GM19452 (cell line): ENCODE data around the gene HSPB3.
A peak's percentile ranks its signal among the peaks of the same experiment; 100 is the strongest.
"Not testable (repeated sequence)": the region's sequence is repeated elsewhere in the genome, so short reads cannot be mapped to it uniquely, and the experiment has no call there.

Source experiments
- ATAC-seq: cut with Tn5 transposase; IDR thresholded peaks from one replicate; pipeline ENCODE4 v1.9.1; 2021; ENCODE audit not compliant: unreplicated experiment

Gene HSPB3, protein sequence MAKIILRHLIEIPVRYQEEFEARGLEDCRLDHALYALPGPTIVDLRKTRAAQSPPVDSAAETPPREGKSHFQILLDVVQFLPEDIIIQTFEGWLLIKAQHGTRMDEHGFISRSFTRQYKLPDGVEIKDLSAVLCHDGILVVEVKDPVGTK

DNA sequence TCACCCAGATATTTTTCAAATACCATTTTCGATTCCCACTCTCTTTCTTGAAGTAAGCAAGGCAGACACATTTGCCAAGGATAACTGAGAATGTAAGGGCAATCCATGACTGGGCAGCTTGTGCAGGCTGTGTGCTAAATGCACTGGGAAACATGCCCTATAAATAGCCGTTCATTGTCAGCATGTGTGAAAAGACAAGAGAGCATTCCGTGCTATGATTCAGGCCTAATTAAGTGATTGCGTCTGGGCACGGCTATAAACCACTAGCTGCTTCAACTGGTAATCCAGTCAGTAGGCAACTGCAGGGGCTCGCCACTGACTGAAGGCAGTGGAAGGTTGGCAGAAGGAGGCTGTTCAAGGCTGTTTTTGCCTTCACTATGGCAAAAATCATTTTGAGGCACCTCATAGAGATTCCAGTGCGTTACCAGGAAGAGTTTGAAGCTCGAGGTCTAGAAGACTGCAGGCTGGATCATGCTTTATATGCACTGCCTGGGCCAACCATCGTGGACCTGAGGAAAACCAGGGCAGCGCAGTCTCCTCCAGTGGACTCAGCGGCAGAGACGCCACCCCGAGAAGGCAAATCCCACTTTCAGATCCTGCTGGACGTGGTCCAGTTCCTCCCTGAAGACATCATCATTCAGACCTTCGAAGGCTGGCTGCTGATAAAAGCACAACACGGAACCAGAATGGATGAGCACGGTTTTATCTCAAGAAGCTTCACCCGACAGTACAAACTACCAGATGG, at the start of gene HSPB3:
HSPB3 (plus strand) TSS at position 287 of the 745 bp plus-strand sequence; CDS start at position 378, 91 bp downstream.
- ATAC-seq, result no peak

DNA sequence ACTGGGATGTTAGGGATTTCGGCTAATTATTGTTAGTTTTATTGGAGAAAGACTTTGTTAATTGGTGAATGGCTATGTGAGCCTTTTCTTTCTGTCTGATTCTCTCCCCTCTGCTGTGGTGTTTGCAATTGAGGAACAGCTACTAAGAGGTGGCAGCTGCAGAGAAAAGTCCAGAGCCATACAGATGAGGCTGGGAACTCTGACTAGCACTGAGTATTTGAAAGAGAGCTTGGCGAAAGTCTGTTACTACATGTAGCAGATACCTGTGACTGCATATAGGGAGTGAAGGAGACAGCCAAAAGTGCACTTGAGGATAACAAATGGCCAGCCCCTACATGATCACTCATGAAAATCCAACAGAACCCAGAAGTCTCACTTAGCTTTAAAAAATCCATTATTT, 44.3 kb upstream of the HSPB3 start:
- no peak for ATAC-seq

DNA sequence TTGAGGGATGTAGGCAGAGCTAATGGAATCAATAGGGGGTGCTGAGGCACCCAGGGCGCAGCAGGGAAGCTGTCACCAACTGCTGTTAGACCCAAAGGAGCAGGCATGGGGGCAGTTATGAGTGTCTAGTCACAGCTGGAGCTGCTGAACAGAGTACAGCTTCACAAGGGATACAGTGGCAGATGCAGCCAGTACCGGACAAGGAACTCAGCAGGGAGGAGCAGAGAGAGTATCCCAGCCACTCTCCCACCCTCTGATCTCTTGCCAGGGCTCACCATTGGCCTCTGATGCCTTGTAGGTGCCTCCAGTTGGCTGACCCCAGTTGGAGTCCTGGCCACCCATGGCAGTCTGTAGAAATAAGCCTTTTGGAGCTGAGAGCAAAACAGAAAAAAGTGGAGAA, 42.6 kb upstream of the HSPB3 start:
- ATAC-seq, result no peak

DNA sequence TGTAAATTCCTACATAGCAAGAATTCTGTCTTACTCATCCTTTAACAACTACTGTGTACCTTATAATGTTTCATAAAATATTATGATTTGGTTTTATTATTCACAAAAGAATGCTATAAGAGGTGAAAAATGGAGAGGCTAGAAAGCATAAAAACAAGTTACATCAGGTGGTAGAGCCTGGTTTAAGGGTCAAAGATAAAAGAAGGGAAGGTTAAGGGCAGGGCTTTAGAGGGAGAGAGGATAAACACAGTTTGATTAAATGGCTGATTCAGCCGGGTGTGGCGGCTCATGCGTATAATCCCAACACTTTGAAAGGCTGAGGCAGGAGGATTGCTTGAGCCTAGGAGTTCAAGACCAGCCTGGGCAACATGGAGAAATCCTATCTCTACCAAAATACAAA, 40.4 kb upstream of the HSPB3 start:
- ATAC-seq, result no peak

DNA sequence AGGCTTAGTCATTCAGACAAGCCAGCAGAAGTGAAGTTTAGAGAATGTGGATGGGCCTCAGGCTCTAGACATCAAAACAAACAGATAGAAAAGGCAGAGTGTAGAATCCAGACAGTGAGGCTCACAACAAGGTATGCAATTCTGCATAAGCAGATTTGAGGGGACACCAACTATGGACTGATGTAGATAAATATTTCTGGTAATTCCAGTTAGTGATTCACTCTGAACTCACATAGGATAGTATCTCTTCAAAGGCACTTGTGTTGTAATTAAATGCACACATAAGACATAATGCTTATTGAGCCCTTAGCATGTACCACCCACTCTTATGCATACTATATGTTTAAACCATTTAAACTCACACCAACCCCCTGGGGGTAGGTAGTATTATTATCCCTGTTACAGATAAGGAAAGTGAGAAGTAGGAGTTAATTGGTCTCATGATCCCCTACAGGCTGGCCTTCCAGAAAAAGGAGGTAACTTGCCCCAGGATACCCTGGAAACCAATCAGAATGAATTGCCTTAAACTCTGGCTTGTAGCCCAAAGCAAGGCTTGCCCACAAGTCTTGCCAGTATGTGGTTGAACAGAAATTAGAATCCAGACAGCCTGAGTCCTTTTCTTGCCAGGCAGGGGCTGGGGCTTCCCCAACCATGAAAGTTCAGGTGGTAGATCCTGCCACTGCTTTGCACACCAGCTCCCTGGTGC, 39.5 kb upstream of the HSPB3 start:
- ATAC-seq, result no peak

DNA sequence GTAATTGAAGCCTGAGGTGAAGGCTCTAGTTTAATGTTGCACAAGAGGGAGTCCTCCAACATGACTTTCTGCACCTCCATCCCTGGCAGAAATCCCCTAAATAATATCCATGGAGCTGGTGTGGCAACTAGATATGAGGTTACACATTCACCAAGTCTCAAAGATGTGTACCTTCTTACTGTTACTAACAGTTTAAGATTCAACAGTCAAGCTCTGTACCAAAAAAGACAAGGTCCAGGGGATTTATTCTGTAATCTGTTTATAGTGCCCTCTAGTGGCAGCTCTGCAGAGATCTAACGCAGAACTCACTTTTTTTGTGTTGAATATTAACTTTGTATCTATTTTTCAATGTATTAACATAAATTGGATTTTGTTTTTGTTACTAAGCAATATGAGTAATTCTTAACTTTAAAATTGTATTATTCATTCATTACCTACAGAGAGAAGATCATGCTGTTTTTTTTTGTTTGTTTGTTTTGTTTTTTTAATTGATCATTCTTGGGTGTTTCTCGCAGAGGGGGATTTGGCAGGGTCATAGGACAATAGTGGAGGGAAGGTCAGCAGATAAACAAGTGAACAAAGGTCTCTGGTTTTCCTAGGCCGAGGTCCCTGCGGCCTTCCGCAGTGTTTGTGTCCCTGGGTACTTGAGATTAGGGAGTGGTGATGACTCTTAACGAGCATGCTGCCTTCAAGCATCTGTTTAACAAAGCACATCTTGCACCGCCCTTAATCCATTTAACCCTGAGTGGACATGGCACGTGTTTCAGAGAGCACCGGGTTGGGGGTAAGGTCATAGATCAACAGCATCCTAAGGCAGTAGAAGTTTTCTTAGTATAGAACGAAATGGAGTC, 35.7 kb upstream of the HSPB3 start:
- ATAC-seq, result not testable (repeated sequence)

DNA sequence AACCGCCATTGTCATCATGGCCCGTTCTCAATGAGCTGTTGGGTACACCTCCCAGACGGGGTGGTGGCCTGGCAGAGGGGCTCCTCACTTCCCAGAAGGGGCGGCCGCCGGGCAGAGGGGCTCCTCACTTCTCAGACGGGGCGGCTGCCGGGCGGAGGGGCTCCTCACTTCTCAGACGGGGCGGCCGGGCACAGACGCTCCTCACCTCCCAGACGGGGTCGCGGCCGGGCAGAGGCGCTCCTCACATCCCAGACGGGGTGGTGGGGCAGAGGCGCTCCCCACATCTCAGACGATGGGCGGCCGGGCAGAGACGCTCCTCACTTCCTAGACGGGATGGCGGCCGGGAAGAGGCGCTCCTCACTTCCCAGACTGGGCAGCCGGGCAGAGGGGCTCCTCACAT, 35.0 kb upstream of the HSPB3 start:
- ATAC-seq, result not testable (repeated sequence)

DNA sequence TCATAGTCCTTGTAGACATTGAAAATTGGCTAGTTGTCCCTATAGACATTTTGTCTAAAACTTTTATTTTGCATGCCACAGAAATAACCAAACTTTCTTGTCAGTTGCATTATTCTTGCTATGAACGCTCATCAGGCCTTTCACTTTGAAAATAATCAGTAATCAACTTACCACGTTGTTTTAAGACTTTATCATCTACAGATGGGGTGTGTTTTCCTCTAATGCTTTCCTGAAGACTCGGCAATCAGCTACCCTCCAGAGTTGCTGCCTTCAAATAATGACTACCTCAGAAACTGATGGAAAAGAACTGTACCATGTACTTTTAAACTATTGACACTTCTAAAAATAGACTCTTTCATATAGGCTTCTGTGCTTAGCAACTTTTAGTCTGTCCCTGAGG, 33.5 kb upstream of the HSPB3 start:
- no peak for ATAC-seq

DNA sequence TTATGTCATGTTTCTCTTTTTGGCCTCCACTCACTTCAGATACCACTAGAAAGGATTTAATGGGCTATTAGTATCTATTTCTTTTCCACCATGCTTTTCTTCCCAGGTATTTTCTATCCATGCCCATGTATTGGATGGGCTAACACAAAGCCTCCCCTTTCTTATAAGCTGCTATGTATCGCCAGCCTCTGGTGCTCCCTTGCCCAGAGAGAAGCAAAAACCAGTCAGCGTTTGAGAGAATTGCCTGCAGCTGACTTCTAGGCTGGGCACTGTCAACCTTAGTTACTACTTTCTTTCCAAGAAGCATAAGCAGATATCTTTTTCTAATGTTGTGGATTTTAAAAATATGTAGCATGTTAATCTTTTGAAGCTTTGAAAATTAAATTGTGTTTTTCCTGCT, 30.2 kb upstream of the HSPB3 start:
- no peak for ATAC-seq

DNA sequence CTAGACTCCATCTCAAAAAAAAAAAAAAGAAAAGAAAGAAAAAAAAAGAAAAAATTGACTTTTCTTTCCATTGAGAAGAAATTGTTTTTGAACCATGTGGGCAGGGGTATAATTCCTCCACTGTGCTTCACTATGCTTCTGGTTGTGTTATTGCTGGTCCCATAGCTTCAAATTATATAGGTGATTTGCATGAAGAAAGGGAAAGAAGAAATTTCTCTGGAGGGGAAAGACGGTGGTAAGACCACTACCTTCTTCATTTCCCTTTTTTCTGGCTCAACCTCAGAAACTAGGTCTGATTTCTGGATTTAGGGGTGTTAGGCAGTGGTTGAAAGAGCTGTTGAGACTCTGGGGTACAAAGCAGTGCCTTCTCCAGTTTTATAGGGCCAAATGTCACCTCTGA, 29.3 kb upstream of the HSPB3 start:
- ATAC-seq, result no peak

DNA sequence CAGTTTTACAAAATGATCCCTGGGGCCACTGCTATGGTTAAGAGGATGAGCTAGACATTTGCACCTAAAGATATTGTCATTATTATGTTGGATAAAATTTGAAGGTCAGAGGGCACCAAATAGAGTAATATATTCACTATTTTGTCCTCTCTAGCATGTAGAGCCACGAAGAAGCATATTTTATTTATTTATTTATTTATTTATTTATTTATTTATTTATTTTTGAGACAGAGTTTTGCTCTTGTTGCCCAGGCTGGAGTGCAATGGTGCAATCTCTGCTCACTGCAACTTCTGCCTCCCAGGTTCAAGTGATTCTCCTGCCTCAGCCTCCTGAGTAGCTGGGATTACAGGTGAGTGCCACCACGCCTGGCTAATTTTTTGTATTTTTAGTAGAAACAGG, 20.8 kb upstream of the HSPB3 start:
- not testable (repeated sequence) for ATAC-seq

DNA sequence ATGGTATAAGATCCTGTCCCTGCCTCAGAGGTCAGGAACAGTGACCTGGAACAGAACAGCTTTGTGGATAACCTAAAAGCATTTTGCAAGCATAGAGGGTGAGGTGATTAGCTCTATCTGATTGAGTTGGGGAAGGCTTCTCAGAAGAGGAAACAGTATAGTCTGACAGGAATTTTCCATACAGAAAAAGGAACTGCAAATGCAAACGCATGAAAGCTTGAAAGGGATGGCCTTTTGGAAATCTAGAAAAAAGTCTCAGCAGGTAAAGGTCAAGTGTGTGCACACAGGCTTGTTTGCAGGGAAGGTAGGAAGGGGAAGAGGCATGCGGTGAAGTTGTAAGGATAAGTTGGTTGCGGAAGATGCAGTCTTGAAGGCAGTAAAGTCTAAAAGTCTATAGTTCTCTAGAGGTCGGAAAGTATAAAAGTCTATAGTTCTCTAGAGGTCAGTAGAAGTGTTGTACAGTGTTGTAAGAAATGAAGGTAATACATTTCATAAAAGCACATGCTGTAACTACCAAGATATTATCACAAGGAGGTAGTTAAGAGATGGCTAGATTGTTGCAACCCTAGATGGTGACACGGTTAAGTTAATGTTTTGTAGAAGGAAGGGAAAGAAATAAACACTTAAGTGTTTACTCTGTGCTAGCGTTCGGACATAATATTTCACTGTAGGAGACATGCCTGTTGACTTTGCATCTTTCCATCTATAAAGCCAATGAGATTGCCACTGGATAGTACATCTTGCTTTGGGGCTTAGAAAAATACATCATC, 16.7 kb upstream of the HSPB3 start:
- no peak for ATAC-seq

DNA sequence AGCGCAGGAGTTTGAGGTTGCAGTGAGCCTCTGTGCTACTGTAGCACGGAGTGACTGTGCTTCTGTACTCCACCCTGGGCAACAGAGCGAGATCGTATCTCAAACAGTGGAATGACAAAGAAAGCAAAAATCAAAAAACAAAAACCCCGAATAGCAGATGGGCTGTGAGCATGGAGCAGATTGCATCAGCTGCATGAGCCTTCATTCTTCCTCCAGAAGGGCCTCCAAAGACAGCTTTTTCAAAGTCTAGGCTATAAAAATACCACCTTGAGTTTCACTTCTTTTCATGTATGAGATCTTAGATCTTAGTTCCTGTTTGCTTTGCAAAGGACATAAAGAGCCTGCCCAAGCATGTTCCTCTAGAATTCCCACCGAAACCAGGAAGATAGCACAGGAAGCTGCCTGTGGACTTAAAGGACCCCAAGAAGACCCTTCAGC, 15.0 kb upstream of the HSPB3 start:
- peak; percentile 88 for ATAC-seq

DNA sequence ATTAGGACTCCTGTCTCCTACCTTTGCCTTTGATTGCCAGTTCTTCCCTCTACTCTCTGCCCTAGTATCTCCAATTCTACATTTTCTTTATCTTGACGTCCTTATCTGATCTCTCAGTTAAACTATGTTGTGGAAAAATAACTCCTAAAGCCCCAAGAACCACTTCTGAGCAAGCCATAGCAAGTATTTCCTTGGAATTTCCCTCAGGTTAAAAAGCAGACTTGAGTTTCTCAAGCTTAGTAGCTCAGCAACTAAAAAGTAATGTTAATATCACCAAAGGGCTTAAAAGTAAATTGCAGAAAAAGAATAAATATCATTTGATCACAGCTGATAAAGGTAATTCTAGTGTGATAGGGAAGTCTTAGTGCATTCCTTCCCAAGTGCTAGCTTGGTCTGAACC, 13.2 kb upstream of the HSPB3 start:
- no peak for ATAC-seq

DNA sequence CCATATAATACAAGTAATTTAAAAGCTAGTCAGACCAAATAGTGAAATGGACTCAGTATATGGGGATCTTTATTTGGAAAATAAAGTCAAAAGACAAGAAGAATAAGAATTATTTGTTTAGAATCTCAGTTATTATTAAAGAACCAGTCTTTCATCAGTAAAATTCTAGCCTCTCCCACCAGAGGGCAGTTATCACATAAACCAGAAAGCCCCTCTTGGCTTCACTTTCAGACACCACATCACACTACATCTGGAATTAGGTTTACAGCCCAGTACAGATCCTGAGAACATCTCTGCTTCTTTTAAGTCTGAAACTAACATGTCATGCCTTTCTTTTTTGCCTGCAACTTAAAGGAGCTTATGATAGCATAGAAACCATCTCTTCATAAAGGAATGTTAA, 12.2 kb upstream of the HSPB3 start:
- ATAC-seq, result no peak

DNA sequence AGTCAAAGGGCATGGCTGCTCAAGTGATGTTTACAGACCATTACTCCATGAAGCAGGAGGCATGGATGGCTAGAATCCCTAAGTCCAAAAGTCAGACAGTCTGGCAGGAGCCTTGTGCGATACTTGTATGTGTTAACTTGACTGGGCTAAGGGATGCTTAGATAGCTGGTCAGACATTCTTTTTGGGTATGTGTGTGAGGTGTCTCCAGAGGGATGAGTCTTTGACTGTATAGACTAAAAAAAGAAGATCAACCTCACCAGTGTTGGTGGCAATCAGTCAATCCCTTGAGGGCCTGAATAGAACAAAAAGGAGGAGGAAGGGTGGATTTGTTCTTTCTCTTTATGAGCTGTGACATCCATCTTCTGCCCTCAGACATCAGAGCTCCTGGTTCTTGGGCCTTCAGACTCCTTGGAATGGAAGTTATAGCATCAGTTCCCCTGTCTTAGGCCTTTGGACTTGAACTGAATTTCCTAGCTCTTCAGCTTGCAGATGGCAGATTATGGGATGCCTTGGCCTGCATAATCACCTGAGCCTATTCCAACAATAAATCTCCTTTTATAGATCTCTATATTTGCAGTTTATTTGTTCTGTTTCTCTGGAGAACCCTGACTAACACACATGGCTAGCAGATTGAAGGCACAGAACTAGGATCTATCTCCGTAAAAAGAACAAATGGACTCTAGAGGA, 9.7 kb upstream of the HSPB3 start:
- ATAC-seq, result no peak

DNA sequence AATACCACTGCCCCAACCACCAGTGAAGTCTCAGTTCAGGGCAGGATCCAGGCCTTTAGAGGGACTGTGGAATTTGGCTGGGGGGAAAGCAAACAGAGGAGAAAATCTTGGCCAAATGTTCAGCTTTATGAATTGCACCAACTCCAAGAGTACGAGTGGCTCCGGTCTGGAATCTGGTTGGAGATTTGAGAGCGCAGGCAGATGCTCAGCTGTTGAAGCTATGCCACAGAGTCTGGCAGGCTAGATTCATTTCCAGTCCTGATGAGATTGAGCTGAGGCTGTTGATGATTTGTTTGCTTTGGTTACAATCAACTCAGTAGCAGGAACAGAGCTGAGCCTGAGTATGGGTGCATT, 9.1 kb upstream of the HSPB3 start:
- ATAC-seq, result no peak

DNA sequence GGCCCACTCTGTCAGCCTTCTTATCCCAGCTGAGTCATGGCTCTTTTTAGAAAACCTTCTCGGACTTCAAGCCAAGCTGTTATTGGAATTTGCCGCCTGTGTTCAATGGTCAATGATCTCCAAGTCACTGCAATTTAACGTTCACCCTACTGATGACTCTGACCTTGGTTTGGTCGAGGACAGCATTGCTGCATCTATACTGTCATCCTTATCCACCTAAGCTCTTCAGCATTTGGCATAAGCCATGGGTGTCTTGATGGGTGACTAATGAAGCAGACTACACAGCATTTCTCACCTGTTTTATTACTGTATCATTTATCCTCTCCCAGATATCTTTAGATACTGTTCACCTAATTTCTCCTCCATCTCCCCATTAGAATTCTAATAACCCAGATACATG, 5.6 kb upstream of the HSPB3 start:
- ATAC-seq, result no peak

DNA sequence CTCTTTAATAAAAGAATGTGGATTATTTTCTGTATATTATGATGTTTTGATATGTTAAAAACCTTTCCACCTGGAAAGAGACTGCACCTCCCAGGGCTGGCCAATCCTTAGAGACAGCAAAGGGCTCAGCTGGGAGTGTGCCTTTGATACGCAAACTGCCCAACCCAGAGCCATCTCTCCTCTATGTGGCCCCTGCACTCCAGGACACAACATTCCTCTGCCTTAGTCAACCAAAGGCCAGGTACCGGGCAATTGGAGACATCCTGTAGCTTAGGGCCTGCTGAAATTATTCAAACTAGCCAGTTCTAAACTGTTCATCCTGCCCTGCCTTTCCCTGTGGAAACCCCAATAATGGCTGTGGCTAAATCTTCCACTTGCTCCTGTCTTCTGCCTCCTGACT, 5.0 kb upstream of the HSPB3 start:
- no peak for ATAC-seq

DNA sequence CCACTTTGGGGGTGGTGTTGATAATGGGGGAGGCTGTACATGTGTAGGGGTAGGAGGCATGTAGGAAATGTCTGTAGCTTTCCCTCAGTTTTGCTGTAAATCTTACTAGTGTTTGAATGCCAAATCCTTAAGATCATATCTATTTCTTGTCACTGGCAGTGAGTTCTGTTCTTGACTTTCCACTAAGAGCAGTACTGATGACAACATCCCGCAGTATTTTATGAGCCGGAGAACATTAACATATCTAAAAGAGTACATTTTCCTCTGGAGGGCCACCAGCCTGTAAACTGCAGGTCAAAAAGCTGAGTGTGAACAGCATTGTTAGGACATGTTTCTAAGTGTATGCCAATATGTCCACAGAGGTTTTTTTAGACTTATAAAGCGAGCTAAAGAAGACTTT, 2.5 kb upstream of the HSPB3 start:
- ATAC-seq, result no peak
